ENCODE measurements around the gene SMYD4.

GRCh38 chr17:1810450-1811103, 19.1 kb downstream of the SMYD4 start:
- TF ChIP-seq CTCF (IDR thresholded peaks at IDR 0.05) (no peak), POLR2AphosphoS5 (IDR thresholded peaks at IDR 0.05; ENCODE audit: insufficient read depth in 1 of 2, low read depth in 1 of 2) (no peak)
